Right cardiac atrium (tissue), 5 donors: ENCODE results near the gene TBC1D17. TPM values are rescaled to one million over a fixed set of nuclear protein-coding genes. Genes with fewer than 3 reads are reported as not detected.

Source experiments
- ATAC-seq, 2 donors: fragments of 200-7000 bp; cut with Tn5 transposase; one replicate each; pipeline versions ENCODE4 v1.8.0 to v1.9.1; 2020; ENCODE audit warnings: moderate library complexity in 2 of 2, mild to moderate bottlenecking in 1 of 2
- DNase-seq, 3 donors: peaks; one replicate each; pipeline ENCODE4 v3.0.0-alpha.2; 2020
- H3K27ac ChIP-seq: one replicate; pipeline ENCODE4 v1.5.1; 2013; ENCODE audit warnings: mild to moderate bottlenecking, low read length, control low read depth, moderate library complexity
- H3K27me3 ChIP-seq: one replicate; pipeline ENCODE4 v1.6.1; 2013; ENCODE audit not compliant: control insufficient read depth, insufficient read depth
- H3K4me1 ChIP-seq: one replicate; pipeline ENCODE4 v1.6.1; 2013; ENCODE audit warnings: low read length; ENCODE audit not compliant: control insufficient read depth, insufficient read depth
- H3K4me3 ChIP-seq: one replicate; pipeline ENCODE4 v1.5.1; 2013; ENCODE audit warnings: low read length, control low read depth
- H3K9me3 ChIP-seq: one replicate; pipeline ENCODE4 v1.6.1; 2013; ENCODE audit warnings: low read length; ENCODE audit not compliant: control insufficient read depth
- WGBS: extraction: QIAGEN DNeasy Blood & Tissue Kit; methylation state at CpG from one replicate; pipeline ENCODE4 v1.1.7; 2013; 5-methylcytosine and 5-hydroxymethylcytosine counted together
- intact Hi-C, 4 donors: fragments of 100-400 bp; cut with DNase I; formaldehyde crosslinking; loops; one replicate each; pipeline versions ENCODE4 v1.11.0 to v1.14.0; 2022 to 2023
- polyA plus RNA-seq: library from polyadenylated mRNA; stranded (reverse); fragments of 200-250 nt; gene quantifications from one replicate; pipeline ENCODE4 v1.2.3, GENCODE V29; 2013
- total RNA-seq, 4 donors: library from RNA; stranded (reverse); fragmentation: NEBNext Ultra II Directional; extraction: Animal tissue kit (Norgen Biotek cat#: 25700); gene quantifications; one replicate each; pipeline ENCODE4 v1.2.1, GENCODE V29; 2021
- donor health status: healthy with polysubstance abuse.
- donor health status: DM: no; HTN: yes; CAD: no.
- donor health status: DM: no; HTN: no; CAD: no.
- donor health status: DM: no; HTN: yes; CAD: no; lungs with severe emphysema.
- donor health status: DM: yes; HTN: yes; CAD: no.

The TBC1D17 gene
- total and polyA plus RNA-seq, 5 donors: 35.6 to 45.7 (median 39.5) TPM

DNA sequence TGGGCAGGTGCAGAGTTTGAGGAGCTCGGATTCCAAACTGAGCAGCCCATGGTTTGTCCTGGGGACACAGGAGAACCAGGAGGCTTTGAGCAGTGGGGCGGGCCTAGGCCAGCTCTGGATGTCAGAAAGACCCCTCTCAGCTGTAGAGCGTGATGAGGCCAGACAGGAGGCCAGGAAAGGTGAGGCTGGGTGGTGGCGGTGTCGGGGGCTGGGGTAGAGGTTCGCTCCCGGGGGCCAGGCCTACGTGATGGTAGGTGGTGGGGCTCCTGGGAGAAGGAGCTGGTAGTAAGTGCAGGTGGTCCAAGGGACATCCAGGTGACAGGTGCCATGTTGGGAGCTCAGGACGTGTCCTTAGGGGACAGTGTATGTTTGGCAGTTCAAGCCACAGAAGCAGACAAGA, 40.1 kb upstream of the TBC1D17 start:
- ATAC-seq: no peak
- Histone ChIP-seq H3K9me3 (no peaks in the 10 kb centered on the region), H3K27ac (no peak overlapping the region), H3K4me1 (no peaks in the 10 kb centered on the region), H3K4me3 (no peak overlapping the region), H3K27me3 (no peaks in the 10 kb centered on the region)
- peak in 1 of 3 donors; percentile 28 for DNase-seq
- 97% methylated on average over 9 of the region's 9 CpGs for WGBS
- intact Hi-C loops: no loop called here

DNA sequence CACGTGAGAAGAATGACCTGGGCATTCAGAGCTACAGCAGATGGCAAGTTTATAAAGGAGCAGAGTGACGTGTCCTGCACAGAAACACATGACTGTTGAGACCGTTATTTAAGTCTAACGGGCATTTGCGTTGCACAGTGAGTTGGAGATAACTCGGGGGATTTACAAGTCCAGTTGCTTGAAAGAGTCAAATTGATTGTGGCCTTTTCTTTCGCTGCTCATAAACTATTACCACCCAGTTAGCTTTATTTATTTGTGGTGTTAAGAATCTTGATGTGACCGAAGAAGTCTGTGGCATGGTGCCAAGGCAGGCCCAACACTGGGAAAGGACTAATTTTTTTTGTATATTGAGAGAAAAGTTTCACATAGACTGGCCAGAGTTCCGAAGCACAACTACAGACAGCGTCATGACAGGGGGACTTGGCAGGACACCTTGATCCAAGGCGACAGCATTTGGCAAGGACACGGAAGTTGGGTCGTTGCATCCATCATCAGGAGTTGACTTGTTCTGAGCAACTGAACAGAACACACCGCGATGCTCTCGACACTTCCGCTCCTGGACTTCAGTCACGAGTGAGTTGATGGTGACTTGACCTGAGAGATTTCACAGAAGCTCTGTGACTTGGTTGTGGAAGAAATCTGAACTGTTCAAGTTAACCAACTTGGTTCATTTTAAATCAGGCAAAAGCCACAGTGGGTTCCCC, 38.5 kb upstream of the TBC1D17 start:
- Histone ChIP-seq H3K9me3 (no peaks in the 10 kb centered on the region), H3K4me1 (no peaks in the 10 kb centered on the region), H3K27me3 (no peaks in the 10 kb centered on the region), H3K27ac (peak overlapping the region; percentile 18), H3K4me3 (no peak overlapping the region)
- WGBS: 74% methylated on average over 18 of the region's 18 CpGs
- intact Hi-C loops: no loop called here
- DNase-seq: peak in 1 of 3 donors; percentile 2
- ATAC-seq: no peak

- Histone ChIP-seq H3K4me1 (no peaks in the 10 kb centered on the region), H3K27me3 (no peaks in the 10 kb centered on the region), H3K27ac (no peak overlapping the region), H3K4me3 (no peak overlapping the region), H3K9me3 (no peaks in the 10 kb centered on the region)
- DNase-seq: no peak
- no peak for ATAC-seq
- 90% methylated on average over 11 of the region's 11 CpGs for WGBS
- intact Hi-C loops: no loop called here
Observed at GRCh38 chr19:49839713-49840112, 37.8 kb upstream of the TBC1D17 start.

GRCh38 chr19:49840321-49840720, 37.2 kb upstream of the TBC1D17 start:
- no peaks in the 10 kb centered on the region for H3K27me3 ChIP-seq
- H3K27ac ChIP-seq: no peak overlapping the region
- H3K4me1 ChIP-seq: no peaks in the 10 kb centered on the region
- DNase-seq (no peak), ATAC-seq (no peak)
- WGBS: 82% methylated on average over 11 of the region's 11 CpGs
- intact Hi-C loops: no loop called here
- no peak overlapping the region for H3K4me3 ChIP-seq
- H3K9me3 ChIP-seq: no peaks in the 10 kb centered on the region

DNA sequence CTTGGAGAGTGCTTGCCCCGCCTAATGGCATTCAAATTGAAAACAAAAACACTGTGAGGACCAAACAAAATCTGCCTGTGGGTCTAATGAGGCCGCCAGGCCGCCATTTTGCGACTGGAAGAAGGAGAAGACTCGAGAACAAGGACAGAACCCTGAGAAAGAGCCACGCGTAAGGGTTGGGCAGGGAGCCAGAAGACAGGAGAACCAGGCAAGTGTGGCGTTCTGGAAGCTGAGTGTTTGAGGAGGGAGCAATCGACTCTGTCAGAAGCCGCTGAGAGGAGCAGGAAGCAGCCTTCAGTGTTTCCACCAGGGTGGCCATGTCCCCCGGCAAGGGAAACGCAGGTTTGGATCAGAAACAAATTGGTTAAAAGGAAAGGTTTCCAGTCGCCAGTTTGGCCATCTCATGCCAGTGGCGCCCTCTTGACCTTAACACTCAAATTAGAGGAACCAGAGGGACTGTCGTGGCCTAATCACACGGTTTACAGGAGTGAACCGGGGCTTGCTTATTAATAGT, 36.7 kb upstream of the TBC1D17 start:
- WGBS: 75% methylated on average over 17 of the region's 17 CpGs
- no peak overlapping the region for H3K27ac ChIP-seq
- intact Hi-C loops: no loop called here
- H3K4me1 ChIP-seq: no peaks in the 10 kb centered on the region
- DNase-seq: no peak
- no peaks in the 10 kb centered on the region for H3K9me3 ChIP-seq
- ATAC-seq: no peak
- H3K4me3 ChIP-seq: no peak overlapping the region
- no peaks in the 10 kb centered on the region for H3K27me3 ChIP-seq

GRCh38 chr19:49843265-49843664, 34.2 kb upstream of the TBC1D17 start:
- WGBS: 87% methylated on average over 3 of the region's 3 CpGs
- no peak for DNase-seq
- intact Hi-C loops: no loop called here
- no peaks in the 10 kb centered on the region for H3K9me3 ChIP-seq
- H3K27ac ChIP-seq: no peak overlapping the region
- H3K27me3 ChIP-seq: no peaks in the 10 kb centered on the region
- no peaks in the 10 kb centered on the region for H3K4me1 ChIP-seq
- no peak overlapping the region for H3K4me3 ChIP-seq
- ATAC-seq: no peak

GRCh38 chr19:49844138-49845095, 33.1 kb upstream of the TBC1D17 start:
- DNase-seq: no peak
- no peak overlapping the region for H3K27ac ChIP-seq
- H3K4me1 ChIP-seq: no peaks in the 10 kb centered on the region
- H3K9me3 ChIP-seq: no peaks in the 10 kb centered on the region
- ATAC-seq: no peak
- 81% methylated on average over 18 of the region's 18 CpGs for WGBS
- H3K4me3 ChIP-seq: no peak overlapping the region
- no peaks in the 10 kb centered on the region for H3K27me3 ChIP-seq
- intact Hi-C loops: no loop called here

- intact Hi-C loops: no loop called here
- H3K4me3 ChIP-seq: no peak overlapping the region
- no peaks in the 10 kb centered on the region for H3K27me3 ChIP-seq
- no peak for ATAC-seq
- H3K9me3 ChIP-seq: no peaks in the 10 kb centered on the region
- DNase-seq: no peak
- WGBS: 67% methylated on average over 3 of the region's 3 CpGs
- H3K4me1 ChIP-seq: no peaks in the 10 kb centered on the region
- H3K27ac ChIP-seq: no peak overlapping the region
Observed at GRCh38 chr19:49845414-49845813, 32.1 kb upstream of the TBC1D17 start.

DNA sequence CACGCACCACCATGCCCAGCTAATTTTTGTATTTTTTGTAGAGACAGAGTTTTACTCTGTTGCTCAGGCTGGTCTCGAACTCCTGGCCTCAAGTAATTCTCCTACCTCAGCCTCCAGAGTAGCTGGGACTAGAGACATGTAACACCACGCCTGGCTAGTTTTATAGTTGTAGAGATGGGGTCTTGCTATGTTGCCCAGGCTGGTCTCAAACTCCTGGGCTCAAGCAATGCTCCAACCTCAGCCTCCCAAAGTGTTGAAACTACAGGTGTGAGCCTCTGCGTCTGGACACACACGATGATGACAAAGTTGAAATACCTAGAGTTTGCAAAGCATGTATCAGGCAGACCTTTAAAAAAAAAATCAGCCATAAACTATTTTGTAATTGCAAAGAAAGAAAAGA, 31.1 kb upstream of the TBC1D17 start:
- ATAC-seq: no peak
- no peak overlapping the region for H3K4me3 ChIP-seq
- H3K4me1 ChIP-seq: no peaks in the 10 kb centered on the region
- H3K9me3 ChIP-seq: no peaks in the 10 kb centered on the region
- intact Hi-C loops: no loop called here
- 71% methylated on average over 5 of the region's 5 CpGs for WGBS
- H3K27ac ChIP-seq: no peak overlapping the region
- DNase-seq: no peak
- H3K27me3 ChIP-seq: no peaks in the 10 kb centered on the region

DNA sequence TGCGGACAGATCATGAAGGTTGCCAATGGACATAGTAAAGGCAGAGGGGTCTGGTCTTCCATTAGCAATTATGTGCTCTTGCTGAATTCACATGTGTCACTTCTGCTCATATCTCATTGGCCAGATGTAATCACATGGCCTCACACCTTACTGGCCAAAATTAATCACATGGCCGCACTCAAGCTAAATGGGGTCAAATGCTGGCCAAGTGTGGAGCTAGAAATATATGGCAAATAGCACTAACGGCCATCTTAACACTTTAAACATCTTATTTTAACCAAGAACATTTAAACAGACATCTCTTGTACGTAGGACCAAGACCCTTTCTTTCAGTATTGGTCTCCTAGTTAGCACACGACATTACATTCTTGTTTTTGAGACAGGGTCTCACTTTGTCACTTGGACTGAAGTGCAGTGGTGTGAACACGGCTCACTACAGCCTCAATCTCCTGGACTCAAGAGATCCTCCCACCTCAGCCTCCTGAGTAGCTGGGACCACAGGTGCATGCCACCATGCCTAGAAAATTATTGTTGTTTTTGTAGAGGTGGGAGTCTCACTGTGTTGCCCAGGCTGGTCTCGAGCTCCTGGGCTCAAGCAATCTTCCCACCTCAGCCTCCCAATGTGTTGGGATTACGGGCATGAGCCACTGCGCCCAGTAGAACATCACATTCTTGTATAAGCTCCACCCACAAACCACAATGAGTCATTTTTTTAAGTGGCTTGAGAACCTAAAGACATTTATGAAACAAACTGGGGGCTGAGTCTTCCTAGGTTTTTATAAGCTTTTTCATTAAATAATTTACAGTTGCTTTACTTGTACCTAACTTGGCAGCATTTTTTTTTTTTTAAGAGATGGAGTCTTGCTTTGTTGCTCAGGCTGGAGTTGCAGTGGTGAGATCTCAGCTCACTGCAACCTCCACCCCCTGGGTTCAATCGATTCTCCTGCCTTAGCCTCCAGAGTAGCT, 29.5 kb upstream of the TBC1D17 start:
- Histone ChIP-seq H3K4me3 (no peak overlapping the region), H3K27me3 (no peaks in the 10 kb centered on the region), H3K4me1 (peaks cover 6% of the 10 kb centered on the region), H3K27ac (no peak overlapping the region), H3K9me3 (no peaks in the 10 kb centered on the region)
- ATAC-seq: no peak
- intact Hi-C loops: no loop called here
- DNase-seq: peak in 2 of 3 donors; percentile 23 to 31
- WGBS: 90% methylated on average over 10 of the region's 10 CpGs
